Activated CD4-positive, alpha-beta T cell treated with anti-CD3 and anti-CD28 coated beads, Interleukin-2, amount 50 U/mL, for 48 hours (primary cell): Measurements from ENCODE around the gene MILR1.
"Not testable (repeated sequence)": the region's sequence is repeated elsewhere in the genome, so short reads cannot be mapped to it uniquely, and the experiment has no call there.

ENCODE experiments used
- DNase-seq, 2 experiments: peaks; one replicate each; pipeline ENCODE4 v3.0.0-alpha.2; 2020

Gene MILR1

DNA sequence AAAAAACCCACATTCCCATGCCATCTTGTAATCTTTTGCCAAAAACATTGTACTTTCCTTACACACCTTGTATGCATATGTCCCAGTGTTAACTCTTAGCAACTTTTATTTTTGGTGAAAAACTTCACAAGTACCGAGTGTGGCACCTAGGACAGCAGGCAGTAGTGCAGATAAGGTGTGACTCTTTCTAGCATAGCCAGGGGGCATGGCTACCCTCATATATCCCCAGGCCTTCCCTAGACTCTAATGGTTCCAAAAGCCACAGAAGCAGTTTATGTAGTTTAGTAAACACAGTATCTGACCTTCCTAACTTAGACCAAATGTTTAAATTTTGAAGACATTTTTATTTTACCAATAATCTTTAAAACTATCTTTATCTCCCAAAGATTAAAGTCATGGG lies 20.5 kb upstream of the MILR1 start:
- no peak for DNase-seq

DNA sequence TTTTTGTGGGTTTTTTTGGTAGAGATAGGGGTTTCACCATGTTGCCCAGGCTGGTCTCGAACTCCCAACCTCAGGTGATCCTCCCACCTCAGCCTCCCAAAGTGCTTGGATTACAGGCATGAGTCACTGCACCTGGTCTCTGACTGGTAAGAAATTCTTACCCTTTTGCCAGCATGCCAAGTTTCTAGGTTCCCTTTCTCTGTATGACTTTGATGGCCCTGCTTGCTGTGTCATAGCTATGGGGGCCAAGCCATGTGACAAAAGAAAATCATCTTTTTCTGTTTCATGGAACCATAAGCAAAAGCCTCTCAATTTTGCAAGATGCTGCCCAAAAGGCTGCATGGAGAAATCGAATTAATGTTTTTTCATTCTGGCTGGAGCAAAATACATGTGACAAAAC lies 18.9 kb upstream of the MILR1 start:
- not testable (repeated sequence) for DNase-seq

DNA sequence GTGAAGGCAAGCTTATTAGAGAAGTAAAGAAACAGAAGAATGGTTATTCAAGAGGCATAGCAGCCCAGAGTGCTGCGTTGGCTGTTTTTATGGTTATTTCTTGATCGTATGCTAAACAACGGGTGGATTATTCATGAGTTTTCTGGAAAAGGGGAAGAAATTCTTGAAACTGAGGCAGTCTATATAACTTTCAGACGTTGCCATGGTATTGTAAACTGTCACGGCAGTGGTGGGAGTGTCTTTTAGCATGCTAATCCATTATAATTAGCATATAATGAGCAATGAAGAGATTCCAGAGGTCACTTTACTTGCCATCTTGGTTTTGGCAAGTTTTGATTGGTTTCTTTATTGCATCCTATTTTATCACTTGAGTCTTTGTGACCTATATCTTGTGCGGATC lies 17.4 kb upstream of the MILR1 start:
- DNase-seq = no peak

DNA sequence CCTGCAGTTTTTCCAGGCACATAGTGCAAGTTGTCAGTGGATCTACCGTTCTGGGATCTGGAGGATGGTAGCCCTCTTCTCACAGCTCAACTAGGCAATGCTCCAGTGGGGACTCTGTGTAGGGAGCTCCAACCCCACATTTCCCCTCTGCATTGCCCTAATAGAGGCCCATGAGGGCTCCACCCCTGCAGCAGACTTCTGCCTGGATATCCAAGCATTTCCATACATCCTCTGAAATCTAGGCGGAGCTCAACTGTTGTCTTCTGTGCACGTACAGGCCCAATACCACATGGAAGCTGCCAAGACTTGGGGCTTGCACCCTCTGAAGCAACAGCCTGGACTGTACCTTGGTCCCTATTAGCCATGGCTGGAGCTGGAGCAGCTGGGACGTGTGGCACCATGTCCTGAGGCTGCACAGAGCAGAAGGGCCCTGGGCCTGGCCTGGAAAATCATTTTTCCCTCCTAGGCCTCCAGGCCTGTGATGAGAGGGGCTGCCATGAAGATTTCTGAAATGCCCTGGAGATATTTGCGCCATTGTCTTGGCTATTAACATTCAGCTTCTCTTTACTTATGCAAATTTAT lies 10.9 kb upstream of the MILR1 start:
- no peak for DNase-seq

DNA sequence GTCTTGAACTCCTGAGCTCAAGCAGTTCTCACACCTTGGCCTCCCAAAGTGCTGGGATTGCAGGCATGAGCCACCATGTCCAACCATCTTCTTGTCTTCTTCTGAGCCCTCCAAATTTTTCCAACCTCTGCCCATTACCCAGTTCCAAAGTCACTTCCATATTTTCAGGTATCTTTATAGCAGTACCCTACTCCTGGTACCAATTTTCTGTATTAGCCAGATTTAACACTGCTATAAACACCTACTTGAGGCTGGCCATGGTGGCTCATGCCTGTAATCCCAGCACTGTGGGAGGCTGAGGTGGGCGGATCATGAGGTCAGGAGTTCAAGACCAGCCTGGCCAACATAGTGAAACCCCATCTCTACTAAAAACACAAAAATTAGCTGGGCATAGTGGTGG lies 9.4 kb upstream of the MILR1 start:
- DNase-seq = not testable (repeated sequence)

DNA sequence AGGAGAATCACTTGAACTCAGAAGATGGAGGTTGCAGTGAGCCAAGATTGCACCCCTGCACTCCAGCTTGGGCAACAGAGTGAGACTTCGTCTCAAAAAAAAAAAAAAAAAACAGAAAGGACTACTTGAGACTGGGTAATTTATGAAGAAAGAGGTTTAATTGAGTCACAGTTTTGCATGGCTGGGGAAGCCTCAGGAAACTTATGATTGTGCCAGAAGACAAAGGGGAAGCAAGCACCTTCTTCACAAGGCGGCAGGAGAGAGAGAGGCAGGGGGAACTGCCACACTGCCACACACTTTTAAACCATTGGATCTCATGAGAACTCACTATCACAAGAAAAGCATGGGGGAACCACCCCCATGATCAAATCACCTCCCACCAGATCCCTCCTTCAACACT lies 9.0 kb upstream of the MILR1 start:
- DNase-seq = no peak

DNA sequence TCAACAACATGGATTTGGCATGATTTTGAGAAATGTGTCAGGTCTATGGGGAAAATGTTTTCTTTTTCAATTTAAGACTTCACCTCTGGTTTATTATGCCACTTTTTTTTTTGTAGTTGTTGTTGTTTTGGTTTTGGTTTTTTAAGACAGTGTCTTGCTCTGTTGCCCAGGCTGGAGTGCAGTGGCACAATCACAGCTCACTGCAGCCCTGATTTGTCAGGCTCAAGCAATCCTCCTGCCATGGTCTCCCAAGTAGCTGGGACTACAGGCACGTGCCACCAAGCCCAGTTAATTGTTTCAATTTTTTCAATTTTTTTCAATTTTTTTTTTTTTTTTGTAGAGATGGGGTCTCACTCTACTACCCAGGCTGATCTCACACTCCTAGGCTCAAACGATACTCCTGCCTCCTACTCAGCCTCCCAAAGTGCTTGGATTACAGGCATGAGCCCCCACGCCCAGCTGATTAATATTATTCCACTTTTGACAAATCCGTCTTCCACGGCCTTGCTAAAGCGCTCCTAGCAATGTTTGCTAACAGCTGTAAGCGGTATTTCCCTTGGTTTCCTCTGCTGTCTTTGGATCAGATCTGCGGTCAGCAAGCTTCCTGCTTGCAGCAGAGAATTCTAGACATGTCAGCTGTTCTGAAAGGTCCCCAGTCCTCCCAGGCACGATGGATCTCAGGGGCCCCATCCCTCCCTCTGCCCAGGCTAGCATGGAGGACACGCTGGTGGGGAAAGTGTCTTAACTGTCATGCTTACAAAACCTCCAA lies 7.0 kb upstream of the MILR1 start:
- peak in 1 of 2 experiments; percentile 31 for DNase-seq

DNA sequence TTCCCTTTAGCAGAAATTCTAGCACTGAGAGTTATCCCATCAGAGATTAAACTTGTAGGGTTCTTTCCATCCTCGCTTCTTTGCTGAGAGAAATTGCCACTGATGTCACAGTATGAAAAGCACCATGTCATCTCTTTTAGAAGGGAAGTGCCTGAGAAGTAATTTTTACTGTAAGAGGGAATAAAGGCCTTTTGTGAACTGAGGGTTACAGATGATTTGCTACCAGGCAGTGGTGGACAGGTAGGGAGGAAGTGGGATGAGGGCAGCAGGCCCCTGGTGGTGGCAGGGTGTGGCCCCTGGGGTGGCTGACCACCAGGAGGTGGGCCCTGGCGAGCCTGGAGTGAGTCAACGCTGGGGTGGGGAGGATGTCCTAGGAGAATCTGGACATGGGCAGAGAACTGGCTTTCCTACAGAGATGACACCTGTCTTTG lies 6.4 kb upstream of the MILR1 start:
- no peak for DNase-seq

DNA sequence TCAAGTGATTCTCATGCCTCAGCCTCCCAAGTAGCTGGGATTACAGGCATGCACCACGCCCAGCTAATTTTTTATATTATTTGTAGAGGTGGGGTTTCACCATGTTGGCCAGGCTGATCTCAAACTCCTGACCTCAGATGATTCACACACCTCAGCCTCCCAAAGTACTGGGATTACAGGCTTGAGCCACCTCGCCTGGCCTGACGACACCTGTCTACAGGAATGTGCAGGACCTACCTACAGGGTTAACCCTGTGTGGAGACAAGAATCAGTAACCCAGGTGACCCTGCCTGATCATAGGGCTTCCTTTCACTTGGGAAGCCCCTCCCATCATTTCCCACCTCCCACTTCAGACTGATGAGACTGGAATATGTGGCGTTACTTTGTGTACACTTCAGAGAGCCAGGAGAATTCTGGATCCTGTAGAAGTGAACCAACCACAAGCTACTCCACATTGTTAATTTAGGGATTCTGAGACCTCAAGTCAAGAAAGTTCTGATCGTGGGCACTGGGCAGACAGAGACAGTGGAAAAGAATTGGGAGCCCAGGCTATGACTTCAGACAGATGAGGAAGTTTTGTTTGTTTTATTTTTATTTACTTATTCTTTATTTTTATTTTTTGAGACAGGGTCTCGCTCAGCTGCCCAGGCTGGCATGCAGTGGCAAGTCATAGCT lies 5.7 kb upstream of the MILR1 start:
- DNase-seq = no peak

DNA sequence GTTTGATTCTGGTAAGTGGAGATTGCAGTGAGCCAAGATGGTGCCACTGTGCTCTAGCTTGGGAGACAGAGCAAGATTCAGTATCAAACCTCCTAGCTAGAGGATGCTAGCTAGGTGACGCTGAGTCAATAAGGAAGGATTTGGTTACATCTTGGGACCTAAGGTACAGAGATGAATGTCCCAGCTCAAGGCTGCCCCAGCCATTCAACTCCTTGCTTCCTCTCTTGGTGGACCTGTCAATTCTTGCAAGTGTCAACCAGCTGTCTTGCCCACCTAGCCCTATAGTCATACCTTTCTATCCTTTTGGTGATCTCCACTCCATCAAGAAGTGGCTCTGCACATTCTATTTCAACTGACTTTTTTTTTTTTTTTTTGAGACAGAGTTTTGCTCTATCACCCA lies 1.4 kb upstream of the MILR1 start:
- no peak for DNase-seq

DNA sequence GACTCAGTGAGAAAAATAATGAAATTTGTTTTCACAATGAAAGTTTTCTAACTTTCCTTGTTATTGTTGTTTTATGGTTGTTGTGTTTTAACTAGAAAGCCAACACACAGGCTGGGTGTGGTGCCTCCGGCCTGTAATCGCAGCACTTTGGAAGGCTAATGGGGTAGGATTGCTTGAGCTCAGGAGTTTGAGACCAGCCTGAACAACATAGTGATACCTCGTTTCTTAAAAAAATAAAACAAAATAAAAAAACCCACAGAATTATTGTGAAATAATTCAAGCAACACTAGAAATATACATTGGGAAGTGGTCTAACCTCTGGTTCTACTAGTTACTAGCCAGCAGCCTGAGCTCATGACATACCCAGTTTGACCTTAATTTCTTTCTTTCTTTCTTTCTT lies 630 bp downstream of the MILR1 start:
- DNase-seq = no peak

DNA sequence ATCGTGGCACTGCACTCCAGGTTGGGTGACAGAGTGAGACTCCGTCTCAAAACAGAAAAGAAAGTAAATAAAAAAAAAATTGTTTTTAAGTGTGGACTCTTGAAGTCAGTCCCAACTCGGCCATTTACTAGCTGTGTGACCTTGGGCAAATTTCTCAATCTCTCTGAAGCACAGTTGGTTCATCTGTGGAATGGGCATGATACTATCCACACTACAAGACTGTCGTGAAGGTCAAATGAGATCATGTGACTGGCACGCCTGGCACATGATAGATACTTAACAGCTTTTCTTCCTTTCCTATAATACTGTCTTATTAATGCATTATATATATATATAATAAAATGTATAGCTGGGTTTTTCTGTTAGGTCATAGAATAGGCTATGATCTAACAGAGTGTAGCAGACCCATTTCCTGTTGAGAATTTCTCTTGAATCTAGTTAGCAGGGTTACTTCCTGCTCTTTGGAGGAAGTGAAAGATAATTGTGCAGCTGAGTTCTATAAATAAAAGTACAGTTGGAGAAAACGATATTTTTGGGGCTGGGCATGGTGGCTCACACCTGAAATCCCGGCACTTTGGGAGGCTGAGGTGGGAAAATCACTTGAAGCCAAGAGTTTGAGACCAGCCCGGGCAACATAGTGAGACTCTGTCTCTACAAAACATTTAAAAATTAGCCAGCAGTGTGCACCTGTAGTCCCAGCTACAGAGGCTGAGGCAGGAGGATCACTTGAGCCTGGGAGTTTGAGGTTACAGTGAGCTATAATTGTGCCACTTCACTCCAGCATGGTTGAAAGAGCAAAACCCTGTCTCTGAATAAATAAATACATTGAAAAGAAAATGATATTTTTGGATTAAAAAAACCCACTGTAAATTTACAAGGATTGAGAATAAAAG lies 7.3 kb downstream of the MILR1 start:
- no peak for DNase-seq

DNA sequence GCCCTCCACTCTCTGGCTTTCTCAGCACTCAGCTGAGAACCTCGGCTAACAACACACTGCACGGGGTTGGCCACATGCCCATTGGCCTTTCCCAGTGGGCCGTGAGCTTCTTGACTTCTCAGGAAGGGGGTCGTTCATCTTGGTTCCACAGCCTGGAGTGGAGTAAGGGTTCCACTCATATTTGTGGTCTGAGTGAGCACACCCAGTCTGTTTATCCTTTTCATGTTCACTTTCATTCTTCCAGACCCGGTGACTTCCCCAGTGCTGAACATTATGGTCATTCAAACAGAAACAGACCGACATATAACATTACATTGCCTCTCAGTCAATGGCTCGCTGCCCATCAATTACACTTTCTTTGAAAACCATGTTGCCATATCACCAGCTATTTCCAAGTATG lies 8.2 kb downstream of the MILR1 start:
- no peak for DNase-seq

DNA sequence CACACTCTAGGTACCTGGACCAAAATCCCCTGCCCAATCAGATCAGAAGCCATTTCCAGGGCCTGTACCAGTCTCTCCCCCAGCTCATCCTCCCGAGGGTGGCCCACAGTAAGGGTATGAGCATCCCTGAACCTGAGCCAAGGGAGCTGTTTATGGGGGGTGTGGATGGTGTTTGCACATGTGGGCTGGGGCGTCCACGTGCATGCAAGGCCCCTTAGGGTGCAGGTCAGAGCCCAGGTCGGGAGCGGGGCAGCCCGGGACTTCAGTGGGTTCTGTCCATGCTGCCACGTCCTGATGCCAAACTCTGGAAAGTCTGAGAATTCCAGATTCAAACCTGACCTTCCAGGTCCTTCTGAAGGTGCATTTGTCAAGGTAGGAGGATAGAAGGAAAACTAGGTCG lies 9.8 kb downstream of the MILR1 start:
- no peak for DNase-seq

DNA sequence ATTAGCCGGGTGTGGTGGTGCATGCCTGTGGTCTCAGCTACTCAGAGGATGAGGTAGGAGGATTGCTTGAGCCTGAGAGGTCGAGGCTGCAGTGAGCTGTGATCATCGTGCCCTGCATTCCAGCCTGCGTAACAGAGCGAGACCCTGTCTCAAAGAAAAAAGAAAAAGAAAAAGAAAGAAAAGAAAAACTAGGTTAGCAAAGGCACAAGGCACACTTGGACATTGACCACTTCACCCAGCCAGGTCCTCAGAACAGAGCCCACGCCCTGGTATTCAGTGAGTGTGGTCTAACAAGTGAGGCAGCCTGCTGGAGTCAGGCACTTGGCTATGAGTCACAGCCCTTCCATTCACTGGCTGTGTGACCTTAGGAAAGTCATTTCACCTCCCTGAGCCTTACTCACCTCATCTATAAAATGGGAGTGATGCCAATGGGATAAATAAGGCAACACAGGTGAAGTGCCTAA lies 10.4 kb downstream of the MILR1 start:
- no peak for DNase-seq

DNA sequence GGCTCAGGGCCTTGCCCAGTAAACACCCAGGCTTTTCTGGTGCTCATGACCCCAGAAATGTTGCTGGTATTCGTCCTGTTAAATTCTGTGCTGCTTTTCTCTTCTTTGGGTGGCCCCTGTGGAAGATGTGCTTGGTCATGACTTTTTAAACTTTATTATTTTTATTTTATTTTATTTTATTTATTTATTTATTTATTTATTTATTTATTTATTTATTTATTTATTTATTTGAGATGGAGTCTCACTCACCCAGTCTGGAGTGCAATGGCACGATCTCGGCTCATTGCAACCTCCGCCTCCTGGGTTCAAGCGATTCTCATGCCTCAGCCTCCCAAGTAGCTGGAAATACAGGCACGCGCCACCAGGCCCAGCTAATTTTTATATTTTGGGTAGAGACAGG lies 10.9 kb downstream of the MILR1 start:
- not testable (repeated sequence) for DNase-seq

DNA sequence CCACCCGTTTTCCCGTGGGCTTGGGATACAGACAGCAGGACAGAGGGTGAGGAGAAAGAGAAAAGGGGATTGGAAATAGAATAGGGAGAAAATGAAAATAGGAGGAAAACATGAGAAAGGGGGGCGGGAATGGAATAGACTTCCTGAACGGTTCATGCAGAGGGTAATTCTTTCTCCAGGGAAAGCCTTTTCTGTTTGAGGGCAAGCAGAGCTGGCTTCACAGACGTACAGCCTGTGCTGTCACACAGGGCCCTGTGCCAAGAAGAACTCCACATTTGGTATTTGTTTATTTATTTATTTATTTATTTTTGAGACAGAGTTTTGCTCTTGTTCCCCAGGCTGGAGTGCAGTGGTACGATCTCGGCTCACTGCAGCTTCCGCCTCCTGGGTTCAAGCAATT lies 12.0 kb downstream of the MILR1 start:
- DNase-seq = no peak

DNA sequence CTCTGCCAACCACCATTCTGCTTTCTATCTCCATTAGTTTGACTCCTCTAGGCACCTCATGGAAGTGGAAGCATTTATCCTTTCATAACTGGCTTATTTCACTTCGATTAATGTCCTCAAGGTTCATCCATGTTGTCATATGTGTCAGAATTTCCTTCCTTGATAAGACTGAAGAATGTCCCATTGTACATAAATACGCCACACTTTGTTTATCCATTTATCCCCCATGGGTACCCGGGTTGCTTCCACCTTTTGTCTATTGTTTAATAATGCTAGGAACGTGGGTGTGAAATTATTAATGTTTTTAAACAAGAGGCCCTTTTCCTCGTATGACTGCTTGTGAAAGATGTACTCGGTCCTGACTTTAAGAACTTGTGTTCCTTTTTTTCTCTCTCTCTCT lies 12.9 kb downstream of the MILR1 start:
- no peak for DNase-seq

DNA sequence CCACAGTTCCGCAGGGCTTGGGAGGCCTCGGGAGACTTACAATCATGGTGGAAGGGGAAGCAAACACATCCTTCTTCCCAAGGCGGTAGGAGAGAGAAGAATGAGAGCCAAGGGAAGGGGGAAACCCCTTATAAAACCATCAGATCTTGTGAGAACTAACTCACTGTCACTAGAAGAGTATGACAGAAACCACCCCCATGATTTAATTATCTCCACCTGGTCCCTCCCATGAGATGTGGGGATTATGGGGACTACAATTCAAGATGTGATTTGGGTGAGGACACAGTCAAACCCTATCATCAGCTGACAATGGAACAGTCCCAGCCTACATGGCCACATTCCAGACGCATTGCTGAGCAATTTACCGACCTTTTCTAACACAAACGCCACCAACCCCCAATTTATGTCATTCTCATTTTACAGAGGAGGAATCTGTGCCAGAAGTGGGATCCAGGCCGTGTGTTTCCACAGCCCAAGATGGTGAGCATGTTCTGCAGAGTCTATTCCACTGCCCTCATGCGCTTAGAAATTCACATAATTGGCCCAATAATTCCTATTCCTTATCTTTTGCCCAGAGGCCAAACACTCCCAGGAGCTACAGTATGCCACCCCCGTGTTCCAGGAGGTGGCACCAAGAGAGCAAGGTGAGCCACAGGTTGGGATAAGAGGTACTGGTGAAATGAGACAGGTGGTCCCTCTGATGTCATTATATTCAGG lies 17.3 kb downstream of the MILR1 start:
- DNase-seq = no peak

DNA sequence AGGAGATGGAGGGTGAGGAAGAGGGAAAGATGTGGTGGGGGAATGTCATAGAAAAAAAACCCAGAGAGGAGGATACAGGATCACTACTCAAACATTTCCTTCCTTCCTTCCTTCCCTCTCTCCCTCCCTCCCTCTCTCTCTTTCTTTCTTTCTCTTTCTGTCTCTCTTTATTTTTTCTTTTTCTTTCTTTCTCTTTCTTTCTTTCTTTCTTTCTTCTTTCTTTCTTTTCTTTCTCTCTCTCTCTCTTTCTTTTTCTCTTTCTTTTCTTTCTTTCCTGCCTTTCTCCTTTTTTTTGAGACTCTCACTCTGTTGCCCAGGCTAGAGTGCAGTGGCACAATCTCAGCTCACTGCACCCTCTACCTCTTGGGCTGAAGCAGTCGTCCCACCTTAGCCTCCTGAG lies 17.9 kb downstream of the MILR1 start:
- DNase-seq = not testable (repeated sequence)

DNA sequence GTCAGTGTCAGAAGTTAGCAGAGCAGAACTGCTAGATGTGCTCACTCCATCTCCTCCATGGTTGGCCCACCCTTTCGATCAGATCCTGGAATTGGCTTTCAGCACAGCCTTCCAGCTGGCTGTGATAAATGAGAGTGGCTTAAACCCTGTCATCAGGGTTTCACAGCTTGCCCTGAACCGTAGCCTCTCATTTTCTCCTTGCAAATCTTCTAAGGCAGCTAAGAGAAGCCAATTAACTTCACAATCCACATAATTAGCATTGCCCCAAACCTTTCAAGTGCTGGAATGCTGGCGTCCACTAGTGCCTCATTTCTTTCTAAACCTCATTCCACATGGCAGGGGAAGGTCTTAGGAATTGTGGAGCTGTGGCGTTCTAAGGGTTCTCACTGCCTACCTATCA lies 21.7 kb downstream of the MILR1 start:
- no peak for DNase-seq

DNA sequence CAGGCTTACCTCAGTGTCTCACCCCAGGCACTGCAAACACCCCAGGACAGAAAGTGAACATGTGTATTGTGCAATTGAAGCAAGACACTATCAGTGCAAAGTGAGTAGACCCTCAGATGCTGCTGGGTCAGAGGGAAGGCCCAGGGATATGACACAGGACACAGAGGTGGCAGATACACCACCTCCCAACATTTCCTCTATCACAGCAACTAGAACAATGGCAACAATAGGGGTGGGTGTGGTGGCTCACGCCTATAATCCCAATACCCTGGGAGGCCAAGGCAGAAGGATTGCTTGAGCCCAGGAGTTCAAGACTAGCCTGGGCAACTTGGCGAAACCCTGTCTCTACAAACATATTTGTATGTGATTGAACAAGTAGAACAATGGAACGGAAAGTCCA lies 22.5 kb downstream of the MILR1 start:
- no peak for DNase-seq

DNA sequence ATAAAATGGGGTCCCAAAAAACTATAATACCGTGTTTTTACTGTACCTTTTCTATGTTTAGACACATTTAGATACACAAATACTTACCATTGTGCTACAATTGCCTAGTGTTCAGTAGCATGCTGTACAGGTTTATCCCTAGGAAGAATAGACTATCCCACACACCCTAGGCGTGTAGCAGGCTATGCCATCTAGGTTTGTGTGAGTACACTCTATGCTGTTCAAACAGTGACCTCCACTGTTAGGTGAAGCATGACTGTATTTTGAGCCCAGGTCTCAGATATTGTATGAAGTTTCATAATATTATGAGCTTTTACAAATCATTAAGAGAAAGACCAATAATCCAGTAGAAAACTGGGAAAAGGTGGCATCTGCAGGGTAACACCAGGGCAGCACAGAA lies 23.6 kb downstream of the MILR1 start:
- no peak for DNase-seq
